Measurements from ENCODE around the gene FANCI. TPM values are rescaled to one million over a fixed set of nuclear protein-coding genes. Genes with fewer than 3 reads are reported as not detected.

The FANCI gene
- total and polyA plus RNA-seq, 2 of the 13 experiments (the other 11 are each of a cell fraction or from before 2014, with no cell fraction given): 15.7 to 68.8 TPM

DNA sequence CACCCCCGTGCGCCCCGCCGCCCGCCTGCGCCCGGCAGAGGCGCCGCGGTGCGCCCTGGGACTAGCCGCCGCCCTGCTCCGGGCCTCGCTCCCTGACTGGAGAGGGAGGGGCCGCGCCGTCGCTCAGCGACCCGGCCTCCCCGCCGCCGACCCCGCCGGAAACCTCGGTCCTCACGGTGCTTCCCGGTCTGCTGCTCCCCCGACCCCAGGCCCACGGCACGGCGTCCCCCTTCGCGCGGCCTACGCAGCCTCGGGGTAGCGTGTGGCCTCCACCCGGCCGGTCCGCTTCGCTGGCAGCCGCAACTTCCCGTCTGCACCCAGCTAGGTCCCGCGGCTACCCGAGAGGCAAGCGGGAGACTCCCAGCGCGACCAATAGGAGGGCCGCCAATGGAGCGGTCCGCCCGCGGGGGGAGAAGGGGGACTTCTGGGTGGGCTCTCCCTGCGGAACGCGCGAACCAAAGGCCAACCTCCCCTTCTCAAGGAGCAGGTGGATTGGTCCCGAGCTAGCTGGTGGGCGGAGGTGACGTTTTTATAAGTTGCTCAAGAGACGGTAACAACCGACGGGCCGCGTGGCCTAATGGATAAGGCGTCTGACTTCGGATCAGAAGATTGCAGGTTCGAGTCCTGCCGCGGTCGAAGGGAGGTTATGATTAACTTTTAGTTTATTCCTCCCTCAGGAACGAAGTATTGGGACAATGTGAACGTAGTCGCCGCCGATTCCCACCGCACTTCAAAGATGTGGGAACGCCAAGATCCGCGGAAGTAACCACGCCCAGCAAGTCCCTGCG lies 90.9 kb downstream of the FANCI start, which contains the start of gene POLG (continued):
- peak; percentile 89 for TF ChIP-seq SPEN (CRISPR knock-in tag; IDR thresholded peaks at IDR 0.05; ENCODE audit: low read depth)
- peak; percentile 82 for TF ChIP-seq ZNF503 (CRISPR knock-in tag; IDR thresholded peaks at IDR 0.05)
- peak; percentile 75 for TF ChIP-seq CEBPB (IDR thresholded peaks at IDR 0.05; ENCODE audit: borderline replicate concordance, low read depth, low read length)
- no peak; the same call in 1 of the 2 replicates for TF ChIP-seq ZNF652 (CRISPR knock-in tag; IDR thresholded peaks at IDR 0.05; ENCODE audit: borderline replicate concordance, low read depth)
- TF ChIP-seq ZNF383 (CRISPR knock-in tag; IDR thresholded peaks at IDR 0.05; ENCODE audit: borderline replicate concordance): 0 out of 2 replicates have a peak, but pooled peaks have one; percentile 36
- TF ChIP-seq ZSCAN20 (CRISPR knock-in tag; IDR thresholded peaks at IDR 0.05; ENCODE audit: borderline replicate concordance): peak; percentile 48; the same call in 1 of the 2 replicates
- peak; percentile 32; the same call in 1 of the 2 replicates for TF ChIP-seq FOXC1 (CRISPR knock-in tag; IDR thresholded peaks at IDR 0.05; ENCODE audit: borderline replicate concordance)
- TF ChIP-seq, protein P1, sequence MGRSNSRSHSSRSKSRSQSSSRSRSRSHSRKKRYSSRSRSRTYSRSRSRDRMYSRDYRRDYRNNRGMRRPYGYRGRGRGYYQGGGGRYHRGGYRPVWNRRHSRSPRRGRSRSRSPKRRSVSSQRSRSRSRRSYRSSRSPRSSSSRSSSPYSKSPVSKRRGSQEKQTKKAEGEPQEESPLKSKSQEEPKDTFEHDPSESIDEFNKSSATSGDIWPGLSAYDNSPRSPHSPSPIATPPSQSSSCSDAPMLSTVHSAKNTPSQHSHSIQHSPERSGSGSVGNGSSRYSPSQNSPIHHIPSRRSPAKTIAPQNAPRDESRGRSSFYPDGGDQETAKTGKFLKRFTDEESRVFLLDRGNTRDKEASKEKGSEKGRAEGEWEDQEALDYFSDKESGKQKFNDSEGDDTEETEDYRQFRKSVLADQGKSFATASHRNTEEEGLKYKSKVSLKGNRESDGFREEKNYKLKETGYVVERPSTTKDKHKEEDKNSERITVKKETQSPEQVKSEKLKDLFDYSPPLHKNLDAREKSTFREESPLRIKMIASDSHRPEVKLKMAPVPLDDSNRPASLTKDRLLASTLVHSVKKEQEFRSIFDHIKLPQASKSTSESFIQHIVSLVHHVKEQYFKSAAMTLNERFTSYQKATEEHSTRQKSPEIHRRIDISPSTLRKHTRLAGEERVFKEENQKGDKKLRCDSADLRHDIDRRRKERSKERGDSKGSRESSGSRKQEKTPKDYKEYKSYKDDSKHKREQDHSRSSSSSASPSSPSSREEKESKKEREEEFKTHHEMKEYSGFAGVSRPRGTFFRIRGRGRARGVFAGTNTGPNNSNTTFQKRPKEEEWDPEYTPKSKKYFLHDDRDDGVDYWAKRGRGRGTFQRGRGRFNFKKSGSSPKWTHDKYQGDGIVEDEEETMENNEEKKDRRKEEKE (IDR thresholded peaks at IDR 0.05): no peak
- TF ChIP-seq, protein P2, sequence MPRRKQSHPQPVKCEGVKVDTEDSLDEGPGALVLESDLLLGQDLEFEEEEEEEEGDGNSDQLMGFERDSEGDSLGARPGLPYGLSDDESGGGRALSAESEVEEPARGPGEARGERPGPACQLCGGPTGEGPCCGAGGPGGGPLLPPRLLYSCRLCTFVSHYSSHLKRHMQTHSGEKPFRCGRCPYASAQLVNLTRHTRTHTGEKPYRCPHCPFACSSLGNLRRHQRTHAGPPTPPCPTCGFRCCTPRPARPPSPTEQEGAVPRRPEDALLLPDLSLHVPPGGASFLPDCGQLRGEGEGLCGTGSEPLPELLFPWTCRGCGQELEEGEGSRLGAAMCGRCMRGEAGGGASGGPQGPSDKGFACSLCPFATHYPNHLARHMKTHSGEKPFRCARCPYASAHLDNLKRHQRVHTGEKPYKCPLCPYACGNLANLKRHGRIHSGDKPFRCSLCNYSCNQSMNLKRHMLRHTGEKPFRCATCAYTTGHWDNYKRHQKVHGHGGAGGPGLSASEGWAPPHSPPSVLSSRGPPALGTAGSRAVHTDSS (CRISPR knock-in tag; conservative IDR thresholded peaks at IDR 0.05): no peak
- peak; percentile 31; the same call in 1 of the 2 replicates for TF ChIP-seq NR2F6 (IDR thresholded peaks at IDR 0.05)
- TF ChIP-seq NR2F6 (CRISPR knock-in tag; IDR thresholded peaks at IDR 0.05): no peak
- peak; percentile 93 for TF ChIP-seq ATF7-NPFF (CRISPR knock-in tag; IDR thresholded peaks at IDR 0.05; ENCODE audit: low read depth)
- no peak for TF ChIP-seq RAD51 (IDR thresholded peaks at IDR 0.05; ENCODE audit: borderline replicate concordance)
- peak; percentile 86; the same call in 1 of the 2 replicates for TF ChIP-seq TGIF2 (CRISPR knock-in tag; IDR thresholded peaks at IDR 0.05)
- TF ChIP-seq ZBTB7B (CRISPR knock-in tag; IDR thresholded peaks at IDR 0.05): peak; percentile 99
- TF ChIP-seq, protein P3, sequence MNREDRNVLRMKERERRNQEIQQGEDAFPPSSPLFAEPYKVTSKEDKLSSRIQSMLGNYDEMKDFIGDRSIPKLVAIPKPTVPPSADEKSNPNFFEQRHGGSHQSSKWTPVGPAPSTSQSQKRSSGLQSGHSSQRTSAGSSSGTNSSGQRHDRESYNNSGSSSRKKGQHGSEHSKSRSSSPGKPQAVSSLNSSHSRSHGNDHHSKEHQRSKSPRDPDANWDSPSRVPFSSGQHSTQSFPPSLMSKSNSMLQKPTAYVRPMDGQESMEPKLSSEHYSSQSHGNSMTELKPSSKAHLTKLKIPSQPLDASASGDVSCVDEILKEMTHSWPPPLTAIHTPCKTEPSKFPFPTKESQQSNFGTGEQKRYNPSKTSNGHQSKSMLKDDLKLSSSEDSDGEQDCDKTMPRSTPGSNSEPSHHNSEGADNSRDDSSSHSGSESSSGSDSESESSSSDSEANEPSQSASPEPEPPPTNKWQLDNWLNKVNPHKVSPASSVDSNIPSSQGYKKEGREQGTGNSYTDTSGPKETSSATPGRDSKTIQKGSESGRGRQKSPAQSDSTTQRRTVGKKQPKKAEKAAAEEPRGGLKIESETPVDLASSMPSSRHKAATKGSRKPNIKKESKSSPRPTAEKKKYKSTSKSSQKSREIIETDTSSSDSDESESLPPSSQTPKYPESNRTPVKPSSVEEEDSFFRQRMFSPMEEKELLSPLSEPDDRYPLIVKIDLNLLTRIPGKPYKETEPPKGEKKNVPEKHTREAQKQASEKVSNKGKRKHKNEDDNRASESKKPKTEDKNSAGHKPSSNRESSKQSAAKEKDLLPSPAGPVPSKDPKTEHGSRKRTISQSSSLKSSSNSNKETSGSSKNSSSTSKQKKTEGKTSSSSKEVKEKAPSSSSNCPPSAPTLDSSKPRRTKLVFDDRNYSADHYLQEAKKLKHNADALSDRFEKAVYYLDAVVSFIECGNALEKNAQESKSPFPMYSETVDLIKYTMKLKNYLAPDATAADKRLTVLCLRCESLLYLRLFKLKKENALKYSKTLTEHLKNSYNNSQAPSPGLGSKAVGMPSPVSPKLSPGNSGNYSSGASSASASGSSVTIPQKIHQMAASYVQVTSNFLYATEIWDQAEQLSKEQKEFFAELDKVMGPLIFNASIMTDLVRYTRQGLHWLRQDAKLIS (CRISPR knock-in tag; IDR thresholded peaks at IDR 0.05): no peak
- TF ChIP-seq SUZ12 (IDR thresholded peaks at IDR 0.05; ENCODE audit: low read depth, low read length): no peak
- no peak for TF ChIP-seq ATF5 (CRISPR knock-in tag; IDR thresholded peaks at IDR 0.05; ENCODE audit: low read depth)
- no peak; the same call in none of the 2 replicates for TF ChIP-seq ZNF605 (CRISPR knock-in tag; IDR thresholded peaks at IDR 0.05)

All from HepG2 (cell line).